NCI-H2029 (cell line): ENCODE results near the gene CLBA1.

Experiments used
- DNase-seq: peaks from one replicate; lab custom pipeline; 2025; lab: John Stamatoyannopoulos, UW

CLBA1 gene

GRCh38 chr14:104979758-104980610, 5.6 kb upstream of the CLBA1 start:
- DNase-seq = no peak

GRCh38 chr14:104980611-104981531, 4.7 kb upstream of the CLBA1 start:
- DNase-seq = no peak

GRCh38 chr14:104981699-104982541, 3.7 kb upstream of the CLBA1 start:
- DNase-seq = no peak

GRCh38 chr14:104982548-104983230, 2.9 kb upstream of the CLBA1 start:
- no peak for DNase-seq

- no peak for DNase-seq
Measured at GRCh38 chr14:104983231-104983721, 2.3 kb upstream of the CLBA1 start.

- DNase-seq = no peak
Measured at GRCh38 chr14:104984056-104984894, 1.3 kb upstream of the CLBA1 start.

- DNase-seq = no peak
Measured at GRCh38 chr14:104986487-104987164, 1.0 kb downstream of the CLBA1 start.

GRCh38 chr14:104989236-104989950, 3.8 kb downstream of the CLBA1 start:
- no peak for DNase-seq

- DNase-seq = no peak
Measured at GRCh38 chr14:104989951-104990303, 4.3 kb downstream of the CLBA1 start.

GRCh38 chr14:104991896-104992230, 6.3 kb downstream of the CLBA1 start:
- no peak for DNase-seq

GRCh38 chr14:104992501-104992900, 6.9 kb downstream of the CLBA1 start:
- no peak for DNase-seq

GRCh38 chr14:104993306-104993705, 7.7 kb downstream of the CLBA1 start:
- no peak for DNase-seq

- DNase-seq = no peak
Measured at GRCh38 chr14:104993808-104994591, 8.4 kb downstream of the CLBA1 start.

- no peak for DNase-seq
Measured at GRCh38 chr14:104994978-104995377, 9.4 kb downstream of the CLBA1 start.

GRCh38 chr14:104996032-104996431, 10.4 kb downstream of the CLBA1 start:
- DNase-seq = no peak

- no peak for DNase-seq
Measured at GRCh38 chr14:104996483-104996882, 10.9 kb downstream of the CLBA1 start.

GRCh38 chr14:104998801-104999200, 13.2 kb downstream of the CLBA1 start:
- DNase-seq = peak; percentile 21

GRCh38 chr14:104999361-104999760, 13.8 kb downstream of the CLBA1 start:
- DNase-seq = no peak
